CD4-positive, alpha-beta T cell treated with Interleukin-17A for 4 hours (primary cell): ENCODE measurements around the gene C2orf76.

Experiments used
- DNase-seq: peaks from one replicate; pipeline ENCODE4 v3.0.0-alpha.2; 2020; ENCODE audit warnings: mixed read lengths

C2orf76 gene

GRCh38 chr2:119261493-119262225 lies 105.0 kb downstream of the C2orf76 start:
- DNase-seq = no peak

GRCh38 chr2:119260646-119261492 lies 105.8 kb downstream of the C2orf76 start:
- DNase-seq = no peak

GRCh38 chr2:119259296-119259860 lies 107.3 kb downstream of the C2orf76 start:
- no peak for DNase-seq

- no peak for DNase-seq
Observed at GRCh38 chr2:119257198-119257597, 109.4 kb downstream of the C2orf76 start.

- DNase-seq = no peak
Observed at GRCh38 chr2:119256582-119256921, 110.1 kb downstream of the C2orf76 start.

GRCh38 chr2:119255760-119256581 lies 110.7 kb downstream of the C2orf76 start:
- DNase-seq = no peak

GRCh38 chr2:119254601-119255080 lies 112.0 kb downstream of the C2orf76 start:
- DNase-seq = no peak

GRCh38 chr2:119253760-119254600 lies 112.7 kb downstream of the C2orf76 start:
- no peak for DNase-seq

GRCh38 chr2:119253114-119253702 lies 113.4 kb downstream of the C2orf76 start:
- no peak for DNase-seq
